ENCODE data around the gene BICD2. TPM values are rescaled to one million over a fixed set of nuclear protein-coding genes. Genes with fewer than 3 reads are reported as not detected.

BICD2 gene
- total RNA-seq, 1 donor from 2014 or later, result 29.2 TPM

DNA sequence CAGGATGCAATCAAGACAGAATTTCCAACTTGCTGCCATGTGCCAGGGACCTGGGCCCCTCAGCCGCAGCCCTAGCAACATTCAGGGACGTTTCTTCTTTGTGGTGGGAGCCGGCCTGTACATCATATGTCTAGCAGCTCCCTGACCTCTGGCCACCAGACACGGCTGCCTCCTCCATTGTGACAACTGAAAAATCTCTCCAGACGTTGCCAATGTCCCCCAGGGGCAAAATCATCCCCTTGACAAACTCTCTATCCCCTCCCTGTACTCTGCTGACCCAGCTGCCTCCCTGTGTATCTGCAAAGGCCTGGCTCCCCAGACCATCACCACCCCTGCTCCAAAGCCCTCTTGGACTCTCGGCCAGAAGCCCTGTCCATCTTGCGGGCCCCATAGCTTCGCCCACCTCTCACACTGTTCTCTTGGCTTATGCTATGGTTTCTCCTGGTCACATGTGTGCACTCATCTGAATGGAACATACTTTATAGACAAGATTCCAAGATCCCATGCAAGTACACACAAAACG lies 40.8 kb downstream of the BICD2 start:
- no peak overlapping the region for H3K4me3 ChIP-seq (ENCODE audit: low read length in 3 of 3)
- peaks cover 7 to 32% (median 19%) of the 10 kb centered on the region in 3 donors for H3K4me1 ChIP-seq (ENCODE audit: control insufficient read depth in 3 of 3, insufficient read depth in 3 of 3, low read length in 3 of 3)
- H3K36me3 ChIP-seq (ENCODE audit: control insufficient read depth in 3 of 3, insufficient read depth in 3 of 3, low read length in 3 of 3), result peaks cover 52 to 59% (median 53%) of the 10 kb centered on the region in 3 donors
- H3K27ac ChIP-seq (ENCODE audit: low read depth, low read length), result no peak overlapping the region
- H3K9ac ChIP-seq (ENCODE audit: low read depth in 1 of 3, low read length in 3 of 3), result no peak overlapping the region
- H3K27me3 ChIP-seq (ENCODE audit: control insufficient read depth in 3 of 3, insufficient read depth in 3 of 3, low read length in 3 of 3), result no peaks in the 10 kb centered on the region
- H3K9me3 ChIP-seq (ENCODE audit: control insufficient read depth in 3 of 3, low read length in 3 of 3), result no peaks in the 10 kb centered on the region

- H3K27me3 ChIP-seq (ENCODE audit: control insufficient read depth in 3 of 3, insufficient read depth in 3 of 3, low read length in 3 of 3), result no peaks in the 10 kb centered on the region
- no peaks in the 10 kb centered on the region for H3K9me3 ChIP-seq (ENCODE audit: control insufficient read depth in 3 of 3, low read length in 3 of 3)
- no peak overlapping the region for H3K27ac ChIP-seq (ENCODE audit: low read depth, low read length)
- peaks cover 51 to 60% (median 53%) of the 10 kb centered on the region in 3 donors for H3K36me3 ChIP-seq (ENCODE audit: control insufficient read depth in 3 of 3, insufficient read depth in 3 of 3, low read length in 3 of 3)
- no peak overlapping the region for H3K9ac ChIP-seq (ENCODE audit: low read depth in 1 of 3, low read length in 3 of 3)
- no peak overlapping the region for H3K4me3 ChIP-seq (ENCODE audit: low read length in 3 of 3)
- H3K4me1 ChIP-seq (ENCODE audit: control insufficient read depth in 3 of 3, insufficient read depth in 3 of 3, low read length in 3 of 3), result peaks cover 7 to 32% (median 19%) of the 10 kb centered on the region in 3 donors
Observed at GRCh38 chr9:92723299-92723625, 41.4 kb downstream of the BICD2 start.

- no peak overlapping the region for H3K9ac ChIP-seq (ENCODE audit: low read depth in 1 of 3, low read length in 3 of 3)
- no peaks in the 10 kb centered on the region for H3K9me3 ChIP-seq (ENCODE audit: control insufficient read depth in 3 of 3, low read length in 3 of 3)
- H3K4me1 ChIP-seq (ENCODE audit: control insufficient read depth in 3 of 3, insufficient read depth in 3 of 3, low read length in 3 of 3), result peaks cover 7 to 29% (median 15%) of the 10 kb centered on the region in 3 donors
- H3K36me3 ChIP-seq (ENCODE audit: control insufficient read depth in 3 of 3, insufficient read depth in 3 of 3, low read length in 3 of 3), result peaks cover 53 to 60% (median 54%) of the 10 kb centered on the region in 3 donors
- H3K4me3 ChIP-seq (ENCODE audit: low read length in 3 of 3), result no peak overlapping the region
- H3K27me3 ChIP-seq (ENCODE audit: control insufficient read depth in 3 of 3, insufficient read depth in 3 of 3, low read length in 3 of 3), result no peaks in the 10 kb centered on the region
- no peak overlapping the region for H3K27ac ChIP-seq (ENCODE audit: low read depth, low read length)
Observed at GRCh38 chr9:92722386-92723298, 42.0 kb downstream of the BICD2 start.

DNA sequence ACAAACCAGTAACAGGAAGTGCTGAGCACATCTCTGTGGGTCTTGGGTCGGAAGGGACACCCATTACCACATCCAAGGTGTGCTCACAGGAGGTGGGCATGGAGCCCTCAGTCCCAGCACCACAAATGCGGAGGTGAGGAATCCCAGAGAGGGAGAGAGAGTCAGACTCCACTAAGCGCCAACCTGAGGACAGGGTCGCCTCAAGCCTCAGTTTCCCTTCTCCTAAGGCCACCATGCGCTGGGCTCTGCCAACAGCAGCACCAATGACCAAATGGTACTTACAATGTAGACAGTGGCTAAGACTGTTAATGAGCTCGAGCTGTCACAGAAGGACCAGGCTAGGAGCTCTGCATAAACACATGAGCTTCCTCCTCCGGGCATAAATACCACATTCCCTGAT lies 43.1 kb downstream of the BICD2 start:
- Histone ChIP-seq H3K9me3 (ENCODE audit: control insufficient read depth in 3 of 3, low read length in 3 of 3) (no peaks in the 10 kb centered on the region), H3K27ac (ENCODE audit: low read depth, low read length) (no peak overlapping the region), H3K4me1 (ENCODE audit: control insufficient read depth in 3 of 3, insufficient read depth in 3 of 3, low read length in 3 of 3) (peaks cover 0 to 20% (median 4%) of the 10 kb centered on the region in 3 donors), H3K9ac (ENCODE audit: low read depth in 1 of 3, low read length in 3 of 3) (no peak overlapping the region), H3K36me3 (ENCODE audit: control insufficient read depth in 3 of 3, insufficient read depth in 3 of 3, low read length in 3 of 3) (peaks cover 57 to 64% (median 61%) of the 10 kb centered on the region in 3 donors), H3K4me3 (ENCODE audit: low read length in 3 of 3) (no peak overlapping the region), H3K27me3 (ENCODE audit: control insufficient read depth in 3 of 3, insufficient read depth in 3 of 3, low read length in 3 of 3) (no peaks in the 10 kb centered on the region)

DNA sequence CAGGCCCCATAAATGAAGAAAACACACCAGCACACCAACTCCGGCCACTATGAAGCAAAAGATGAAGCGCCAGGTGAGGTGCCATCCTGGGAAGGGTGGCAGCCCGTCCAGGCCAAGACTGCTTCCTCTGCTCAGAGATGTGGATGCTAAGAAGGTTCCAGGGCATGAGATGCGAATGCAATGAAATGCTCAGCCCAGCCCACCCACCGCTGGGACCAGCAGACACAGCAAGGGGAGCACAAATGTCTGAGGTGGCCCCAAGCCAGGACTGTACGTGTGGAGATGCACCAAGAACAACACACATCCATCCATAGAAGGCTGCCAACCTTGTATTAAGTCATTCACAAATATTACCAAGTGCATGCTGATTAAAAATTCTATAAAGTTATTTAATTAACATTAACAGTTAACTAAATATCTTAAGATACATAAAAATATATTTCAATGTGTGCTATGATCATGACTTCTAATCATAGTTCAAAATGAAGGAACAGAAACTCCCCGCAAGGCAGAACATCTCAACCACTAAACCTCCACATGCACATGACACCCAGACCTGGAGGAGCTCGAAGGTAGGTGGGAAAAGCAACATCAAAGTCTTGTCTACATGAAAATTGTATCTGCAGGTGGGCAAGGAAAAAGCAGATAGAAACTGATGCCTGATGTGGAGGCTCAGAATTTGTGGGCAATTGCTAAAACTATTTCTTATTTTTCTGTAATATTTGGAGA lies 43.7 kb downstream of the BICD2 start:
- Histone ChIP-seq H3K9ac (ENCODE audit: low read depth in 1 of 3, low read length in 3 of 3) (no peak overlapping the region), H3K4me1 (ENCODE audit: control insufficient read depth in 3 of 3, insufficient read depth in 3 of 3, low read length in 3 of 3) (peaks cover 0 to 16% (median 0%) of the 10 kb centered on the region in 3 donors), H3K36me3 (ENCODE audit: control insufficient read depth in 3 of 3, insufficient read depth in 3 of 3, low read length in 3 of 3) (peaks cover 57 to 63% (median 62%) of the 10 kb centered on the region in 3 donors), H3K27ac (ENCODE audit: low read depth, low read length) (no peak overlapping the region), H3K27me3 (ENCODE audit: control insufficient read depth in 3 of 3, insufficient read depth in 3 of 3, low read length in 3 of 3) (no peaks in the 10 kb centered on the region), H3K4me3 (ENCODE audit: low read length in 3 of 3) (no peak overlapping the region), H3K9me3 (ENCODE audit: control insufficient read depth in 3 of 3, low read length in 3 of 3) (no peaks in the 10 kb centered on the region)

DNA sequence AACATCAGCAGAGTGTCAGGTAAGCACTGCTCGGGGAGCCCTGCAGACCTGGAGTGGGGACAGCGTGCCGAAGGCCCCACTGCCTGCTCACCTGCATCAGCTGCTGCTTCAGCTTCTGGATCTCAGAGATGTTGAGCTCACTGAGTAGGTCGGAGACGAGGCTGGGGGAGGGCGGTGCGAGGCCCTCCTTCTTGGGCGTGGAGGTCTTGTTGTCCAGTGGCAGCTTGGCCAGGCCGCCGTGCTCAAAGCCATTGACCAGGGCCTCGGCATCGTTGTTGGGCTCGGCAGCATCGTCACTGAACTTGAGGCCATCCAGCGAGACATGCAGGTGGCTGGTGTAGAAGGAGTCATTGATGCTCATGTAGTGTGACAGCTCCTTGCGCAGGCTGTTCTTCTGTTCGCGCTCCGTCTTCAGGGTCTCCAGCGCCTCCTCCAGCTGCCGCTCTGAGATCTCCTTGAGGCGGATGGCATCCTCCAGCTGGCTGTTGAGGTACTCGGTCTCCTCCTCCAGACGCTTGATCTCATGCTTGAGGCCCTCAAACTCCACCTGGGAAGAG lies 44.3 kb downstream of the BICD2 start:
- Histone ChIP-seq H3K4me1 (ENCODE audit: control insufficient read depth in 3 of 3, insufficient read depth in 3 of 3, low read length in 3 of 3) (peaks cover 0 to 9% (median 3%) of the 10 kb centered on the region in 3 donors), H3K9ac (ENCODE audit: low read depth in 1 of 3, low read length in 3 of 3) (no peak overlapping the region)

GRCh38 chr9:92719028-92719647 lies 45.5 kb downstream of the BICD2 start:
- no peaks in the 10 kb centered on the region for H3K9me3 ChIP-seq (ENCODE audit: control insufficient read depth in 3 of 3, low read length in 3 of 3)
- H3K4me3 ChIP-seq (ENCODE audit: low read length in 3 of 3), result no peak overlapping the region
- H3K9ac ChIP-seq (ENCODE audit: low read depth in 1 of 3, low read length in 3 of 3), result no peak overlapping the region
- no peaks in the 10 kb centered on the region for H3K27me3 ChIP-seq (ENCODE audit: control insufficient read depth in 3 of 3, insufficient read depth in 3 of 3, low read length in 3 of 3)
- no peak overlapping the region for H3K27ac ChIP-seq (ENCODE audit: low read depth, low read length)
- H3K4me1 ChIP-seq (ENCODE audit: control insufficient read depth in 3 of 3, insufficient read depth in 3 of 3, low read length in 3 of 3), result peaks cover 0 to 3% (median 0%) of the 10 kb centered on the region in 3 donors
- peaks cover 69 to 81% (median 76%) of the 10 kb centered on the region in 3 donors for H3K36me3 ChIP-seq (ENCODE audit: control insufficient read depth in 3 of 3, insufficient read depth in 3 of 3, low read length in 3 of 3)

More for the DNA sequence above, 44.3 kb downstream of the BICD2 start:
- Histone ChIP-seq H3K27ac (ENCODE audit: low read depth, low read length) (no peak overlapping the region), H3K9me3 (ENCODE audit: control insufficient read depth in 3 of 3, low read length in 3 of 3) (no peaks in the 10 kb centered on the region), H3K4me3 (ENCODE audit: low read length in 3 of 3) (no peak overlapping the region), H3K27me3 (ENCODE audit: control insufficient read depth in 3 of 3, insufficient read depth in 3 of 3, low read length in 3 of 3) (no peaks in the 10 kb centered on the region), H3K36me3 (ENCODE audit: control insufficient read depth in 3 of 3, insufficient read depth in 3 of 3, low read length in 3 of 3) (peaks cover 62 to 70% (median 67%) of the 10 kb centered on the region in 3 donors)

- H3K27me3 ChIP-seq (ENCODE audit: control insufficient read depth in 3 of 3, insufficient read depth in 3 of 3, low read length in 3 of 3), result no peaks in the 10 kb centered on the region
Observed at GRCh38 chr9:92718086-92719001, 46.3 kb downstream of the BICD2 start.

More at GRCh38 chr9:92718086-92719001, 46.3 kb downstream of the BICD2 start:
- H3K9ac ChIP-seq (ENCODE audit: low read depth in 1 of 3, low read length in 3 of 3), result no peak overlapping the region
- peaks cover 0 to 3% (median 0%) of the 10 kb centered on the region in 3 donors for H3K4me1 ChIP-seq (ENCODE audit: control insufficient read depth in 3 of 3, insufficient read depth in 3 of 3, low read length in 3 of 3)
- H3K36me3 ChIP-seq (ENCODE audit: control insufficient read depth in 3 of 3, insufficient read depth in 3 of 3, low read length in 3 of 3), result peaks cover 76 to 89% (median 84%) of the 10 kb centered on the region in 3 donors
- no peak overlapping the region for H3K27ac ChIP-seq (ENCODE audit: low read depth, low read length)
- no peaks in the 10 kb centered on the region for H3K9me3 ChIP-seq (ENCODE audit: control insufficient read depth in 3 of 3, low read length in 3 of 3)
- no peak overlapping the region for H3K4me3 ChIP-seq (ENCODE audit: low read length in 3 of 3)

All from skeletal muscle tissue (tissue), 4 donors.